Erythroblast (primary cell): ENCODE measurements around the gene VIM.

ENCODE experiments used
- GATA1 ChIP-seq: IDR thresholded peaks from 2 replicates; pipeline ENCODE4 v1.6.1; 2011; ENCODE audit warnings: low read depth, mild to moderate bottlenecking, control low read depth, low read length, moderate library complexity
- POLR2A ChIP-seq: IDR thresholded peaks from 2 replicates; pipeline ENCODE4 v1.6.1; 2011; ENCODE audit warnings: mild to moderate bottlenecking, low read length

- TF ChIP-seq POLR2A (no peak), GATA1 (no peak)
Measured at GRCh38 chr10:17232276-17232960, 4.4 kb downstream of the VIM start.
